Right lobe of liver (tissue), 6 donors: ENCODE data around the gene TULP1. TPM values are rescaled to one million over a fixed set of nuclear protein-coding genes. Genes with fewer than 3 reads are reported as not detected.
A peak's percentile ranks its signal among the peaks of the same experiment; 100 is the strongest.

Experiments used
- ATAC-seq, 4 donors: fragments of 200-7000 bp; cut with Tn5 transposase; one replicate each; pipeline ENCODE4 v1.9.1; 2020; ENCODE audit warnings: mild to moderate bottlenecking in 4 of 4, moderate library complexity in 4 of 4
- DNase-seq, 3 donors: peaks; one replicate each; pipeline ENCODE4 v3.0.0-alpha.2; 2020
- H3K27ac ChIP-seq, 3 donors: fragments of 200-600 bp; one replicate each; pipeline ENCODE4 v1.8.0; 2022
- H3K27me3 ChIP-seq, 2 donors: fragments of 200-600 bp; one replicate each; pipeline ENCODE4 v1.8.0; 2022
- H3K36me3 ChIP-seq, 4 donors: fragments of 200-600 bp; sonication (generic) in 1 of 4; one replicate each; pipeline versions ENCODE4 v1.5.1 to v1.8.0; 2017 to 2022; ENCODE audit warnings: control low read depth in 1 of 4
- H3K4me1 ChIP-seq, 4 donors: fragments of 200-600 bp; sonication (generic) in 1 of 4; one replicate each; pipeline versions ENCODE4 v1.5.1 to v1.8.0; 2017 to 2022; ENCODE audit warnings: control low read depth in 1 of 4
- H3K4me3 ChIP-seq, 3 donors: fragments of 200-600 bp; one replicate each; pipeline ENCODE4 v1.8.0; 2022
- H3K9me3 ChIP-seq, 4 donors: fragments of 200-600 bp; sonication (generic) in 1 of 4; one replicate each; pipeline versions ENCODE4 v1.5.1 to v1.8.0; 2017 to 2022; ENCODE audit warnings: control low read depth in 1 of 4
- POLR2A ChIP-seq: fragments of 450-650 bp; IDR thresholded peaks from one replicate; pipeline ENCODE4 v1.6.1; 2017; ENCODE audit warnings: antibody characterized with exemption, mild to moderate bottlenecking
- WGBS: methylation state at CpG from one replicate; pipeline ENCODE4 v1.1.6; 2018; ENCODE audit warnings: low coverage, low lambda C conversion rate; ENCODE audit not compliant: insufficient coverage; ENCODE audit errors: missing lambda C conversion rate; 5-methylcytosine and 5-hydroxymethylcytosine counted together
- intact Hi-C, 2 donors: fragments of 100-400 bp; cut with DNase I; formaldehyde crosslinking; loops; one replicate each; pipeline versions ENCODE4 v1.11.2 to v1.14.1; 2022
- total RNA-seq, 6 experiments: library from RNA; depleted of rRNA in 2 of 6; stranded (reverse); fragments of >200 nt in 2 of 6; fragmentation: NEBNext Ultra II Directional in 3 of 6; extraction: Animal tissue kit (Norgen Biotek cat#: 25700) in 3 of 6; gene quantifications; one replicate each; pipeline versions ENCODE4 v1.1.0 to v1.2.4, GENCODE V29; 2016 to 2023
- TF ChIP-seq, protein P1 (sequence below), 4 donors: fragments of 200-600 bp in 3 of 4; fragments of 450-650 bp in 1 of 4; IDR thresholded peaks; one replicate each; pipeline versions ENCODE4 v1.5.1 to v1.8.0; 2016 to 2022; ENCODE audit warnings: antibody characterized with exemption in 4 of 4, mild to moderate bottlenecking in 2 of 4
- donor health status: DM: no; HTN: yes; CAD: no.
- donor health status: DM: no; HTN: no; CAD: no.
- donor health status: DM: no; HTN: no; CAD: no.
- donor health status: DM: no; HTN: yes; CAD: no.
- donor health status: DM: no; HTN: yes; CAD: no.

The TULP1 gene
- total RNA-seq, 6 experiments from 2014 or later: not detected

DNA sequence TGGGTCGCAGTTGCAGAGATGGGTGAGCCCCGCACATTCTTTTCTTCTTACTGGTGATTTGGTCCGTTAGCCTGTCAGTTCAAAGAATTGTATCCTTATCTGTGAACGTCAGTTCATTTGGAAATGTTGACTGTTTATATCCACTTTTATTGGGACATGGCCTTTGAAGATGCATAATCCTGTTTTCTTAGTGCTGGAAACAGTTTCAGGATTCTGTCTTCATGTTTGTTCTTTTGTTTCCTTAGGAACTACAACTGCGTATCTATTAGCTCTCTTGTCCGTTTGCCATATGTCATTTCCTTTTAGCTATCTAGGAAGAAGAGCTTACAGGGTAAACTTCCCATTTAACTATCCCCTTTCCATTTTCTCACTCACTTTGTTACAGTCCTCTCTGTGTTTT, 35.0 kb upstream of the TULP1 start:
- WGBS: 55% methylated on average over 6 of the region's 6 CpGs

DNA sequence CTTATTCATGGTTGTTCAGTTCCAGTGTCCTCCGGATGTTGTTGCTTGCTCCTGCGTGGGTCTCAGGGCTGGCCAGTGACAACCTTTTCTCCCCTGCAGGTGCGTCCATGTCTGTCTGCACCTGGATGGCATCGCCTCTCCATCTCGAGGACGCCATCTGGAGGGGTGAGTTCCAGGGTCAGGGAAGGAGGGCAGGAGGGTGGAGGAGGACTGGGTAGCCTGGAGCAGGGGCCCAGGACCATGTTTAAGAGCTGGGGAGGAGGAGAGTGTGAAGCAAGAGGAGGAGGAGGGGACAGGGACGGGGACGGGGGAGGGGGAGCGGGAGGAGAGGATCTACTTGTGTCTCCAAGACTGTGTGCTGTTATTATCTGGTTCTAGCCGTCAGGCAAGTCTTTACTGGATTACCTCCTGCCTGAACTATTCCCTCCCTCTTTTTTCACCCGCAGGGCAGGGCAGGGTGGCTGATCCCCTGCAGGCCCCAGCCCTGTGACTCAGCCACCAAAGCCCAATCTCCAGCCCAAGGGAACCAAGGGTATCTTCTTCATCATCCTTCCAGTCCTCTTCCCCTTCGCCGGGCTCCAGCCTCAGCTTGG, 32.2 kb upstream of the TULP1 start:
- Histone ChIP-seq H3K4me1 (no peaks in the 10 kb centered on the region), H3K27ac (no peak overlapping the region), H3K4me3 (no peak overlapping the region), H3K9me3 (no peaks in the 10 kb centered on the region), H3K36me3 (no peaks in the 10 kb centered on the region), H3K27me3 (no peaks in the 10 kb centered on the region)
- 33% methylated on average over 9 of the region's 13 CpGs for WGBS
- TF ChIP-seq, protein P1, sequence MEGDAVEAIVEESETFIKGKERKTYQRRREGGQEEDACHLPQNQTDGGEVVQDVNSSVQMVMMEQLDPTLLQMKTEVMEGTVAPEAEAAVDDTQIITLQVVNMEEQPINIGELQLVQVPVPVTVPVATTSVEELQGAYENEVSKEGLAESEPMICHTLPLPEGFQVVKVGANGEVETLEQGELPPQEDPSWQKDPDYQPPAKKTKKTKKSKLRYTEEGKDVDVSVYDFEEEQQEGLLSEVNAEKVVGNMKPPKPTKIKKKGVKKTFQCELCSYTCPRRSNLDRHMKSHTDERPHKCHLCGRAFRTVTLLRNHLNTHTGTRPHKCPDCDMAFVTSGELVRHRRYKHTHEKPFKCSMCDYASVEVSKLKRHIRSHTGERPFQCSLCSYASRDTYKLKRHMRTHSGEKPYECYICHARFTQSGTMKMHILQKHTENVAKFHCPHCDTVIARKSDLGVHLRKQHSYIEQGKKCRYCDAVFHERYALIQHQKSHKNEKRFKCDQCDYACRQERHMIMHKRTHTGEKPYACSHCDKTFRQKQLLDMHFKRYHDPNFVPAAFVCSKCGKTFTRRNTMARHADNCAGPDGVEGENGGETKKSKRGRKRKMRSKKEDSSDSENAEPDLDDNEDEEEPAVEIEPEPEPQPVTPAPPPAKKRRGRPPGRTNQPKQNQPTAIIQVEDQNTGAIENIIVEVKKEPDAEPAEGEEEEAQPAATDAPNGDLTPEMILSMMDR (IDR thresholded peaks at IDR 0.05): no peak
- TF ChIP-seq POLR2A: no peak
- intact Hi-C loops: no loop called here
- no peak for ATAC-seq
- DNase-seq: peak in 1 of 3 donors; percentile 35

More for the DNA sequence above, 35.0 kb upstream of the TULP1 start:
- H3K36me3 ChIP-seq: no peaks in the 10 kb centered on the region
- DNase-seq (no peak), ATAC-seq (no peak)
- no peak overlapping the region for H3K27ac ChIP-seq
- intact Hi-C loops: no loop called here
- no peaks in the 10 kb centered on the region for H3K9me3 ChIP-seq
- no peaks in the 10 kb centered on the region for H3K27me3 ChIP-seq
- H3K4me3 ChIP-seq: no peak overlapping the region
- no peak for TF ChIP-seq POLR2A
- TF ChIP-seq, protein P1 (IDR thresholded peaks at IDR 0.05): no peak
- H3K4me1 ChIP-seq: no peaks in the 10 kb centered on the region

DNA sequence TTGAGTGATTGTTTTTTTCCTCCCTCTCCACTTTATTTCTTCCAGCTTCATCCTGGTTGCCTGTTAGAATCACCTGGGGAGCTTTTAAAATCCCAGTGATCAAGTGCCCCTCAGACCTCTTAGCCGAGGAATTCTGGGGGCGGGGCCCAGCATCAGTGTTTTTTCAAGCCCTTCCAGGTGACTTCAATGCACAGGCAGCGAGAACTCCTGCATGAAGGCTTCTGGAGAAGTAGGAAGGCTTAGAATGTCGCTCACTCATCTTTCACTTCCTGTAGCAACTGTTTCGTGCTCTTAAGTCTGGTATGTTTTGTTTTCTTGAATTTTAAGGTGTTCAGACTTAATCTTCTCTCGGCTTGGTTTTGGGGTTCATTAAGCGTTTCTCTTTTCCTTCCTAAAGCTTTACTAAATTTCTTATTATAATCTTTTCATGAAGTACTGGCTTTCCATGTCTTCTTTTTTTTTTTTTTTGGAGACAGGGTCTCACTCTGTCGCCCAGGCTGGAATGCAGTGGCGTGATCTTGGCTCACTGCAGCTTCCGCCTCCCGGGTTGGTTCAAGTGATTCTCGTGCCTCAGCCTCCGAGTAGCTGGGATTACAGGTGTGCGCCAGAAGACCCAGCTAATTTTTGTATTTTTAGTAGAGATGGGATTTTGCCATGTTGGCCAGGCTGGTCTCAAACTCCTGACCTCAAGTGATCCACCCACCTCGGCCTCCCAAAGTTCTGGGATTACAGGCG, 30.9 kb upstream of the TULP1 start:
- Histone ChIP-seq H3K4me3 (no peak overlapping the region), H3K9me3 (no peaks in the 10 kb centered on the region), H3K27me3 (no peaks in the 10 kb centered on the region), H3K4me1 (no peaks in the 10 kb centered on the region), H3K36me3 (no peaks in the 10 kb centered on the region), H3K27ac (no peak overlapping the region)
- DNase-seq (peak in 1 of 3 donors; percentile 13), ATAC-seq (no peak)
- 68% methylated on average over 15 of the region's 16 CpGs for WGBS
- intact Hi-C loops: no loop called here
- TF ChIP-seq, protein P1 (IDR thresholded peaks at IDR 0.05): no peak
- no peak for TF ChIP-seq POLR2A

DNA sequence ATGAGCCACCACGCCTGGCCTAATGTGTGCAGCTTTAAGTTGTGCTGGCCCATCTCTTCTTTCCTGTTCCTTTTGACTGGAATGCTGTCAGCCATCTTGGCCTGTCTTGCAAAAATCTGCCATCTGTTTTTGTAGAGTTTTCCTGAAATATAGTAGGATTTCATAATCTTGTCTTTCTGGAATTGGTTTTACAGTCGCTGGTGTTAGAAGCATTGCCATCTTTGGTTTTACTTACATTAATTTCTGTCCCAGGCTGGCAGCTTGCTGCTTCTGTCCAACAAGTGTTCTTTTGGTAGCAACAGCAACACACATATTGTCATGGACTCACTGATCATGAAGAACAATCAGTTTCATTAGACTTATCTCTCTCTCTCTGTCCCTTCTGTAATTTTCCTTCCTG, 29.1 kb upstream of the TULP1 start:
- no peak for ATAC-seq
- no peak overlapping the region for H3K27ac ChIP-seq
- H3K36me3 ChIP-seq: no peaks in the 10 kb centered on the region
- no peak for DNase-seq
- H3K4me3 ChIP-seq: no peak overlapping the region
- no peaks in the 10 kb centered on the region for H3K27me3 ChIP-seq
- H3K9me3 ChIP-seq: no peaks in the 10 kb centered on the region
- H3K4me1 ChIP-seq: no peaks in the 10 kb centered on the region
- intact Hi-C loops: no loop called here
- no peak for TF ChIP-seq POLR2A
- TF ChIP-seq, protein P1 (IDR thresholded peaks at IDR 0.05): no peak
- WGBS: 91% methylated on average over 2 of the region's 2 CpGs
